Astrocyte (in vitro differentiated cells and primary cell): ENCODE measurements around the gene N4BP2. TPM values are rescaled to one million over a fixed set of nuclear protein-coding genes. Genes with fewer than 3 reads are reported as not detected.

Experiments used
- DNase-seq: peaks from one replicate; pipeline ENCODE4 v3.0.0-alpha.2; 2010; ENCODE audit warnings: low read depth
- FAIRE-seq: peaks from 2 replicates; lab custom pipeline; 2011; peaks lifted over from hg19 to GRCh38; lab: Jason Lieb, UNC
- H2AFZ ChIP-seq: 2 replicates; pipeline ENCODE4 v1.6.0; 2012; ENCODE audit warnings: low read depth, low read length, inconsistent platforms
- H3K27ac ChIP-seq: 2 replicates; pipeline ENCODE4 v1.5.1; 2011; ENCODE audit warnings: low read depth, low read length, inconsistent platforms
- H3K27me3 ChIP-seq: 2 replicates; pipeline ENCODE4 v1.6.0; 2011; ENCODE audit warnings: low read length, inconsistent platforms; ENCODE audit not compliant: insufficient read depth
- H3K36me3 ChIP-seq: 2 replicates; pipeline ENCODE4 v1.5.1; 2011; ENCODE audit warnings: low read length, inconsistent platforms; ENCODE audit not compliant: insufficient read depth
- H3K4me1 ChIP-seq: 2 replicates; pipeline ENCODE4 v1.5.1; 2011; ENCODE audit warnings: low read length, inconsistent platforms; ENCODE audit not compliant: insufficient read depth
- H3K4me2 ChIP-seq: 2 replicates; pipeline ENCODE4 v1.6.0; 2012; ENCODE audit warnings: low read length, inconsistent platforms
- H3K4me3 ChIP-seq: 2 replicates; pipeline ENCODE4 v1.5.1; 2011; ENCODE audit warnings: low read depth, mild to moderate bottlenecking, low read length, inconsistent platforms; ENCODE audit not compliant: insufficient read depth
- H3K79me2 ChIP-seq: 2 replicates; pipeline ENCODE4 v1.6.0; 2012; ENCODE audit warnings: mild to moderate bottlenecking, low read length, inconsistent platforms; ENCODE audit not compliant: insufficient read depth
- H3K9ac ChIP-seq: 2 replicates; pipeline ENCODE4 v1.6.0; 2012; ENCODE audit warnings: mild to moderate bottlenecking, low read length, inconsistent platforms
- H3K9me3 ChIP-seq: 2 replicates; pipeline ENCODE4 v1.5.1; 2012; ENCODE audit warnings: low read depth, mild to moderate bottlenecking, low read length, inconsistent platforms; ENCODE audit not compliant: insufficient read depth
- H4K20me1 ChIP-seq: 2 replicates; pipeline ENCODE4 v1.6.0; 2012; ENCODE audit warnings: low read length, inconsistent platforms; ENCODE audit not compliant: insufficient read depth
- H3K27ac Mint-ChIP-seq: one replicate; pipeline ENCODE4 v1.8.0; 2021; ENCODE audit warnings: mild to moderate bottlenecking, mixed read lengths; ENCODE audit not compliant: unreplicated experiment
- H3K27me3 Mint-ChIP-seq: one replicate; pipeline ENCODE4 v1.8.0; 2021; ENCODE audit warnings: low read depth, mixed read lengths; ENCODE audit not compliant: unreplicated experiment
- H3K36me3 Mint-ChIP-seq: one replicate; pipeline ENCODE4 v1.8.0; 2021; ENCODE audit warnings: low read depth, mixed read lengths; ENCODE audit not compliant: unreplicated experiment
- H3K4me1 Mint-ChIP-seq: one replicate; pipeline ENCODE4 v1.8.0; 2021; ENCODE audit warnings: low read depth, mixed read lengths; ENCODE audit not compliant: unreplicated experiment
- H3K4me3 Mint-ChIP-seq: one replicate; pipeline ENCODE4 v1.8.0; 2021; ENCODE audit warnings: mild to moderate bottlenecking, moderate library complexity, mixed read lengths; ENCODE audit not compliant: unreplicated experiment
- H3K9me3 Mint-ChIP-seq: one replicate; pipeline ENCODE4 v1.8.0; 2021; ENCODE audit warnings: mild to moderate bottlenecking, mixed read lengths; ENCODE audit not compliant: unreplicated experiment
- CTCF ChIP-seq: IDR thresholded peaks from 2 replicates; pipeline ENCODE4 v1.5.1; 2011; ENCODE audit warnings: low read depth, mild to moderate bottlenecking, inconsistent platforms, low read length, moderate library complexity; ENCODE audit not compliant: insufficient read depth
- EZH2 ChIP-seq: IDR thresholded peaks from 2 replicates; pipeline ENCODE4 v1.6.1; 2012; ENCODE audit warnings: mild to moderate bottlenecking, low read length, inconsistent platforms; ENCODE audit not compliant: insufficient read depth
- total RNA-seq: library from RNA; stranded (reverse); gene quantifications from 2 replicates; pipeline ENCODE4 v1.2.1, GENCODE V29; 2021

The N4BP2 gene
- total RNA-seq, 1 donor from 2014 or later: 14.5 TPM

GRCh38 chr4:40150932-40151331 is 94.3 kb downstream of the N4BP2 start:
- FAIRE-seq: no peak
- peak overlapping the region; percentile 4 for H3K27ac Mint-ChIP-seq

GRCh38 chr4:40152637-40153036 is 96.0 kb downstream of the N4BP2 start:
- Histone ChIP-seq H2AFZ (no peak overlapping the region), H3K9me3 (no peaks in the 10 kb centered on the region), H3K4me2 (no peak overlapping the region), H3K36me3 (no peaks in the 10 kb centered on the region), H3K79me2 (no peaks in the 10 kb centered on the region), H3K9ac (no peak overlapping the region), H3K4me1 (no peaks in the 10 kb centered on the region), H3K27ac (no peak overlapping the region), H4K20me1 (no peaks in the 10 kb centered on the region), H3K4me3 (no peak overlapping the region), H3K27me3 (no peaks in the 10 kb centered on the region)
- no peak overlapping the region for H3K4me3 Mint-ChIP-seq
- no peaks in the 10 kb centered on the region for H3K27me3 Mint-ChIP-seq
- no peak for TF ChIP-seq CTCF
- TF ChIP-seq EZH2: no peak
- FAIRE-seq: no peak
- DNase-seq: no peak
- peaks cover 3% of the 10 kb centered on the region for H3K9me3 Mint-ChIP-seq
- H3K4me1 Mint-ChIP-seq: no peaks in the 10 kb centered on the region
- H3K27ac Mint-ChIP-seq: no peak overlapping the region
- peaks cover 17% of the 10 kb centered on the region for H3K36me3 Mint-ChIP-seq

More at GRCh38 chr4:40150932-40151331, 94.3 kb downstream of the N4BP2 start:
- no peak overlapping the region for H3K4me2 ChIP-seq
- no peaks in the 10 kb centered on the region for H3K4me1 ChIP-seq
- H3K4me3 ChIP-seq: no peak overlapping the region
- H3K27ac ChIP-seq: no peak overlapping the region
- no peaks in the 10 kb centered on the region for H3K27me3 ChIP-seq
- no peaks in the 10 kb centered on the region for H3K79me2 ChIP-seq
- H3K27me3 Mint-ChIP-seq: no peaks in the 10 kb centered on the region
- H3K9me3 ChIP-seq: no peaks in the 10 kb centered on the region
- peaks cover 3% of the 10 kb centered on the region for H3K9me3 Mint-ChIP-seq
- H3K36me3 ChIP-seq: no peaks in the 10 kb centered on the region
- H3K4me1 Mint-ChIP-seq: no peaks in the 10 kb centered on the region
- no peak overlapping the region for H3K4me3 Mint-ChIP-seq
- H4K20me1 ChIP-seq: no peaks in the 10 kb centered on the region
- H3K9ac ChIP-seq: no peak overlapping the region
- no peak for TF ChIP-seq CTCF
- no peak for TF ChIP-seq EZH2
- no peak overlapping the region for H2AFZ ChIP-seq
- H3K36me3 Mint-ChIP-seq: peaks cover 20% of the 10 kb centered on the region
- DNase-seq: peak; percentile 10

- Histone ChIP-seq H3K27ac (no peak overlapping the region), H3K4me1 (no peaks in the 10 kb centered on the region), H3K9me3 (no peaks in the 10 kb centered on the region), H4K20me1 (no peaks in the 10 kb centered on the region), H3K79me2 (no peaks in the 10 kb centered on the region), H3K4me3 (no peak overlapping the region), H3K36me3 (no peaks in the 10 kb centered on the region), H3K9ac (no peak overlapping the region), H2AFZ (no peak overlapping the region), H3K4me2 (no peak overlapping the region), H3K27me3 (no peaks in the 10 kb centered on the region)
- no peak for TF ChIP-seq CTCF
- TF ChIP-seq EZH2: no peak
- H3K27ac Mint-ChIP-seq: no peak overlapping the region
- no peak for DNase-seq
- no peak for FAIRE-seq
- H3K4me3 Mint-ChIP-seq: no peak overlapping the region
- no peaks in the 10 kb centered on the region for H3K27me3 Mint-ChIP-seq
- peaks cover 6% of the 10 kb centered on the region for H3K36me3 Mint-ChIP-seq
- peaks cover 2% of the 10 kb centered on the region for H3K9me3 Mint-ChIP-seq
- no peaks in the 10 kb centered on the region for H3K4me1 Mint-ChIP-seq
Observed at GRCh38 chr4:40157436-40157835, 100.8 kb downstream of the N4BP2 start.
